NCI-H2081 (cell line): ENCODE data around the gene LPAR1.
"Not testable (repeated sequence)": the region's sequence is repeated elsewhere in the genome, so short reads cannot be mapped to it uniquely, and the experiment has no call there.

ENCODE experiments used
- DNase-seq, 2 experiments: peaks; one replicate each; lab custom pipeline; 2025; lab: John Stamatoyannopoulos, UW

The LPAR1 gene, protein sequence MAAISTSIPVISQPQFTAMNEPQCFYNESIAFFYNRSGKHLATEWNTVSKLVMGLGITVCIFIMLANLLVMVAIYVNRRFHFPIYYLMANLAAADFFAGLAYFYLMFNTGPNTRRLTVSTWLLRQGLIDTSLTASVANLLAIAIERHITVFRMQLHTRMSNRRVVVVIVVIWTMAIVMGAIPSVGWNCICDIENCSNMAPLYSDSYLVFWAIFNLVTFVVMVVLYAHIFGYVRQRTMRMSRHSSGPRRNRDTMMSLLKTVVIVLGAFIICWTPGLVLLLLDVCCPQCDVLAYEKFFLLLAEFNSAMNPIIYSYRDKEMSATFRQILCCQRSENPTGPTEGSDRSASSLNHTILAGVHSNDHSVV

DNA sequence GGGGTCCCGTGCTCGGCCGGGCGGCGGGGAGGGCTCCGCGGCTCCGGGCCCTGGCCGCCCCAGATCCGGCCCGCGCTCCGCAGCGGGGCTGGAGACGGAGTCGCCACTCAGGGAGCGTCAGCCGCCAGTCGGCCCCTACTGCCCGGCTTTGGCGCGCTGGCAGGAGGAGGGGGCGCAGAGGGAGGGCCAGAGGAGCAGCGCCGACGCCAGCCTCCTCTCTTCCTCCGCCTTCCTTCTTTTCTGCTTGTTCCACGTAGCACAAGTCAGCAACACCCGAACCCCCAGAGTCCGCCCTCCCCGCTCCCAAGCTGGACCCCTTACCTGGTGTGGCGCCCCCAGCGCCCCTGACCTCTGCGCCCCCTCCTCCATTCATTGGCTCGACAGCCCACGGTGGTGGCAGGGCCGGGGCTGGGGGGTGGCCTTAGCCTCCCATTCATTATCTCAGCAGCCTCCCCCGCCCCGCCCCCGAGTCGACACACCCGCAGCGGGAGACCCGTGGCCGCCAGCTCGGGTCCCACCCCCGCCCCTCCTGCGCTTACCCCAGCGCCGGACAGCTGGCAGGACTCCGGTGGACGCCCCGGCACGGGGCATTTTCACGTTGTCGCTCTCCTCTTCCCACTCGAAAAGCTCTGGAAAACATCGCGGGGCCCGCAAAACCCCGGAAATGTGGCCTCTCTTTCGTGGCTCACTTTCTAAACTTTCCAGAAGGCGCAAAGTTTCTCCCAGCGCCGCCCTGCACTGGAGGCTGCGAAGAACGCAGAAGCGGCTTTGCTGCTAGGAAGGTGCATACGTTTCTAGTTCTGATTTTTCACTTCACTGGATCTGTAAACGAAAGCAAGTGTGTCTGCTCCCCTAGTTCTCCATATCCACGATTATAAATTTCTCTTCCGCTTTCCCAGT is at the start of gene LPAR1:
LPAR1 (minus strand) TSS at position 140 of the 900 bp plus-strand sequence. CDS start 66,353 bp downstream, outside the sequence.
- DNase-seq = no peak

DNA sequence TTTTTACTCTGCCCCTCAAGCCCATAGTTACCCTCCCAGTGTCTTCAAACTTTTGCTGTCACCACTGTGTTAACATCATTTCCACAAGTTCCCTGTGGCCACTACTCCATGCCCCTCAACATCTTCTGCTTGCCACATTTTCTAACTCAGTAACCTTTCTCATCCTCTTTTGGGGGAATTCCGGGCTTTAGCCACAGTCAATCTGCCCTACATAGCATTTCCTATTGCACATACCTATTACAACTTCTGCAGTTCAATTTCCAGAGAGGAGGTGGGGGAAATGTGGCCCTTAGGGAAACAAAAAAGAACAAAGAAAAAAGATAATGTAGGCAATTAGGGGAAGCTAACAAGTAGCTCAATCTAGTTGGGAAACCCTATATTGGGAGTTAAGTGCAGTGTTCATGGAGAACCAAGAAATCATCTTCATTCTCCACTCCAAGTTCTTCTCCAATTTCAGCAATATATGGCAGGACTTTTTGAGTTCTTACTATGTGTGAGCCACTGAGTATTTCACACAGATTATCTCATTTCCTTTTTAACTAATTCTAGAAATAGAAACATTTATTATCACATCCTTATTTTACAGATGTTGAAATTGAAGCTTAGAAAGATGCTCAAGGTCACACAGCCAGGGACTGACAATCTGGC is 40.2 kb upstream of the LPAR1 start:
- no peak for DNase-seq

DNA sequence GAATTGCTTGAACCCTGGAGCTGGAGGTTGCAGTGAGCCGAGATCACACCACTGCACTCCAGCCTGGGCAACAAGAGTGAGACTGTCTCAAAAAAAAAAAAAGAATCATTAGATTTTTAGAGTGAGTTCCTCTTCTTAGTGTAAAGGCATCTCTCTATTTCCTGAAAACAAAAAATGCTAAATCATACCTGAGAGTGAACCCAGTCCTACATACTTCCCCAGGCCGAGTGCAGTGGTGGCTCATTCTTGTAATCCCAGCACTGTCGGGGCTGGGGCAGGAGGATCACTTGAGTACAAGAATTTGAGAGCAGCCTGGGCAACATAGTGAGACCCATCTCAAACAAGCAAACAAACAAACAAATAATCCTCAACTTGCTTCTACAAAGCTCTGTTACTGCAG is 38.2 kb upstream of the LPAR1 start:
- no peak for DNase-seq

DNA sequence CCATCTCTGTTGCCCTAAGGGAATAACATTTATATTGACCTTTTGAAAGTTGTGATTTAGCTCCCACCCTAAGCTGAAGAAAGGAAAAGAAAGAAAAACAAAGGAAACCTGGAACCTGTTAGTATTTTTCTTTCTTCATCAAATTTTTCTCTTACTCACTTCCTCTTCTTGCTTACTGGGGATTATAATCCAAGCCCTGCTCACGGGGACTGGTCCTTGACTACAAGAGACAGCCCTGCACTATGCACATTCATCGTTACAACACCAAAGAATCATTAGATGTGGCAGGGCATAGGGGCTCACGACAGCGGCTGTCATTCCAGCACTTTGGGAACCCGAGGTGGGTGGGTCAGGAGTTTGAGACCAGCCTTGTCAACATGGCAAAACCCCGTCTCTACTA is 37.8 kb upstream of the LPAR1 start:
- no peak for DNase-seq

DNA sequence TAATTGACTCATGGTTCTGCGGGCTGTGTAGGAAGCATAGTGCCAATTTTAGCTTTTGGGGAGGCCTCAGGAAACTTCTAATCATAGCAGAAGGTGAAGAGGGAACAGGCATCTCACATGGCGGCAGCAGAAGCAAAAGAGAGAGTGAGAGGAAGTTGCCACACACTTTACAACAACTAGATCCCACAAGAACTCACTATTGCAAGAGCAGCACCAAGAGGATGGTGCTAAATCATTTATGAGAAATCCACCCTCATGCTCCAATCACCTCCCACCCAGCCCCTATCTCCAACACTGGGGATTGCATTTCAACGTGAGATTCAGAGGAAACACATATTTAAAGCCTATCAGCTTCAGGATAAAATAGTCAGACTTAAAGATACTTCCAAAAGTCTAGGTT is 36.1 kb upstream of the LPAR1 start:
- DNase-seq = no peak

DNA sequence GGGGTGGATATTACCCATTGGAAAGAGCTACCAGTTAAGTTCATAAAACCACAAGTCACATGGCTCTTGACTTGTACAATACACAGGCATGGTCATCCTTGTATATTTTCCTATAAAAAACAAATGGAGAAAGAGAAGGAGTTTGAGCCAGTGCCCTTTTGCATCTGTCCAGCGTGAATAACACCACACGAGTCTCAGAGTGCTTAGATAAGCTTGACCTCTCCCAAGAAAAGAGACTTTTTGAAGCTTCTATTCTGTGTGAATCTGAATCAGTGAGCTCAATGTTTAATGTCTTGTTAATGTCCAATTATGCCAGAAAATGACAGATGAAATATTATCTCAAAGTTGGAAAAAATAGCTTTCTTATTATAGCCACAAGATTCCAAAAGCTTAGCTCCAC is 30.9 kb upstream of the LPAR1 start:
- no peak for DNase-seq

DNA sequence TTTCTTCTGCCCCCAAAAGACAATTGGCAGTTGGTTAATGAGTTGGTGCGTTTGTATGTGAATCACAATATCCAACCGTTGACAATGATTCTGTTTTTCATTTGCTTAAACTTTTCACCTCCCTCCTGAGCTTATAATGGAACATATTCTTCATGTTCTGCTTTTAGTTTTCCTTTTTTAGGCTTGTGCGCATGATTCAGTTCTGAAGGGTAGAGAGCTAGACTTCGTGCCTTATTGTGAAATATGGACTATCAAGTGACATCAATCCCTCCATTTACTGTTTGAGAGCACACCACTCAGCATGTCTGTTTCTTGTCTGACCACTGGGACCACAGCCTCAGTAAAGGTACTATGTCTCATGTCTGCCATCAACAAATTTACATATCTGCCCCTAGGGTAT is 30.5 kb upstream of the LPAR1 start:
- DNase-seq = no peak

DNA sequence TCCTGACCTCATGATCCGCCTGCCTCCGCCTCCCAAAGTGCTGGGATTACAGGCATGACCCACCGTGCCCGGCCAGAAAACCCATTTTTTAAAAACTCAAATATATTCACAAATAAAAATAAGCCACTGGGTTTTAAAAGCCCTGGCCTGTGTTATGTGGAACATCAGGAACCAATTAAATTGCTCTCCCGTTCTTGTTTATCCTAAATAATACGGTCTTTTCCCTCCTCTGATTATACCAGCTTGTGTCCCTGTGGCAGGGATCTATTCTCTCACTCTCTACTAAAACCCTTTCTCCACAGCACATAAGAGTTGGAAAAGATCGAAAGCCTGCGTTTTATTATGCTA is 30.1 kb upstream of the LPAR1 start:
- DNase-seq = no peak

DNA sequence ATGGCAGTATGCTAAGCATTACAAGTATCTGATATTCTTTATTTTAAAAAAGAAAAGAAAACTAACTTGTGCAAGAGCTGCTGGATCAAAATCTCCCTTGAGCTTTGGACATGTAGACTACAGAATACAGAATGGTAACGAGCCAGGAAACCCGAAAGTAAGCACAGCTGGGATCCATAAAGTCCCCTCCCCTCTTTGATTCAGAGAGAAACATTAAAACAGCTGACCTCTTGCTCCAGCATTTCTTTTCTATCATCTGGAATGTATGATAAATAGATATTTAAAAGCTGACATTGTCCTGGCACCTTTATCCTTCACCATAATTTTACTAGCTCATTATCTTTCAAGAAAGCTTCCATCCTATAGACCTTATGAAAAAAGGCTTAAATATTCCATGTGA is 28.2 kb upstream of the LPAR1 start:
- DNase-seq = no peak

DNA sequence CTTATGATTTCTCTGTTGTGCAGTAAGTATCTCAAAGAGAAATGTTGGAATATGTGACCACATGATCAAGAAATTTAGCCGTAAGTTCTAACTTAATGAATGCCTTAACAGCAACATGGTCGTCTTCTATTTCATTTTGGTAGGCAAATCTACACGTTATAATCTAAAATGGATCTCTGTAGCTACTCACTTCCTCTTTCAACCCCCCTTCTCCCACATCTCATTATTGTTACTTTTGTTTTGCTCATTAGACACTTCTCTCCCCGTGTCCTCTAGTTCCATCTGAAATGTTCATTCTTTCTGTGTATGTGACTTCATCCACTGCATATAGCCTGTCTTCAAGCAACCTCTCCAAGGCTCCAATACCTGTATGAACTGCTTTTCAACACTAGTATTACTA is 27.1 kb upstream of the LPAR1 start:
- DNase-seq = no peak

DNA sequence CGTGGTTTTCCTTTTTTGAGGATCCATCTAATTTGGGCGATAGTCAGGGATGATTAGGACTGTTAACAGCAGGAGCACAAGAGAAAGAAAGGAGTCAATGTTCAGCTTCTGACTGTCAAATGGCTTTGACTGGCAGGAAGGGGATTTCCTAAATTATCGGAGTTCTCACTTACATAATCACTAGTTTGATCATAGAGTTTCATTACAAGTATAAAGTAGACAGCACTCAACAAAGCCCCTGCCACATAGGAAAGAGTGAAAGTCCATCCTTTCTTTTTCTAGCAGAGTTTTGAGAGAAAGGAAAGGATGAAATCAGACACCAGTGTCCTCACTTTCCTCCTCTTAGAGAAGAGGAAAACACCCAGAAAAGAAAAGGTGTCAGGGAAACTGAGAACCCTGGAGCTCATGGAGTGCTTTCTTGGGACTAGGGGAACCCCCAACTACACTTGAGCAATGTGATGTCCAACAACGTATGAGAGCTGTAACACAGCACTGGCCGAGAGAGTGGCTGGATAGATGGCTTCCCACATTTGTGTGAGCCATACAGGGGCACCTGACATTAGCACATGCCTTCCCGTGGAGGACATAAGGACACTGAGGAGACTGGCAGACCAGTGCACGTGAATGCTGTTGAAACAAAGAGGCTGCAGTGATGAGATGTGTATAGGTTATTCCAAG is 26.0 kb upstream of the LPAR1 start:
- no peak for DNase-seq

DNA sequence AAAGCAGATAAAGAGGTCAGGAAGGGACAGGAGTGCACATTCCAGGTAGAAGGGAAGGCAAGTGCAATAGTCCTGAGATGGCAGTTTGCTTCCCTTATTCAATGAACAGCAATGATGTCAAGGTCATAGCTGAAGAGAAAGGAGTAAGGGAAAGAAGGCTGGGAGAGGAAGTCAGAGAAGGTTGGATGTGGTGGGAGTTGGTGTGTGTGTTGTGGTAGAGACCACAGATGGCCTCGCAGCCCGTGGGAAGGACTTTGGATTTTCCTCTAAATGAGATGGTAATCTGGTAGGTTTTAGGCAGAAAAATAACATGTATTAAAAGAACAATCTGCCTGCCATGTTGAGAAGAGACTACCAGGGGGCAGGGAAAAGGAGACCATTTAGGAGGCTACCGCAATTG is 25.1 kb upstream of the LPAR1 start:
- DNase-seq = no peak

DNA sequence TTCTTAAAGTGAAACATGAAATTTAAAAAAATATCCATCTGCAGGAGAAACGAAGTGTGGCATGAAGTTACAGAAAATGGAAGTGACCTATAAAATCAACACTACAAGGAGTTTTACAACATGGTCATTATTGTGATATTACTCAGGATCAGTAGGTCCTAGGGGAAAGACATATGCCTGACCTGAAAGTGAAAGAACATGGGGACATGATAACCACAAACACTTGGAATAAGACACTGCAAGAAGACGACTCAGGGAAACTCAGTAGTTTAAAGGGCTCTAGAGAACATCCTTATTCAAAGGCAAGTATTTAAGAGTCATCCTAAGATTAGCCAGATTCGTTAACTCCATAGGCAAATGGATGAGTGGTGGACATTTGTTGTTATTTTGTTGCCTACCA is 19.9 kb upstream of the LPAR1 start:
- DNase-seq = no peak

DNA sequence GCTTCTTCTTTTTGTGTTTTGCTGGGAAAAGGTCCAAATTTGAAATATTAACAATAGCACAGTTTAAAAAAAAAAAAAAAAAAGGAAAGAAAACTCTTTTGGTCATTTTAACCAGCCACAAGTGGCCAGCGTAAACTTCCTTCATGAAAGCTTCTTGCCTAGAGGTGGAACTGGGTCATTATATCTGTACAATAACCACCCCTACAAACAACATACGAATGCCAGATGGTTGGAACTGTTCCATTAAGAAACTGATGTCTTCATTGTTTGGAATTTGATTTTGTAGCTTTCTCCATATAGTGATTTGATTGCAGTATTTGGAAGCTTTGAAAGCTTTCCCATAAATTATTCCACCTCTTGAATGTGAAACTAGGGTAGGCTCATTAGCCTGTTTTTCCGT is 18.3 kb upstream of the LPAR1 start:
- DNase-seq = no peak

DNA sequence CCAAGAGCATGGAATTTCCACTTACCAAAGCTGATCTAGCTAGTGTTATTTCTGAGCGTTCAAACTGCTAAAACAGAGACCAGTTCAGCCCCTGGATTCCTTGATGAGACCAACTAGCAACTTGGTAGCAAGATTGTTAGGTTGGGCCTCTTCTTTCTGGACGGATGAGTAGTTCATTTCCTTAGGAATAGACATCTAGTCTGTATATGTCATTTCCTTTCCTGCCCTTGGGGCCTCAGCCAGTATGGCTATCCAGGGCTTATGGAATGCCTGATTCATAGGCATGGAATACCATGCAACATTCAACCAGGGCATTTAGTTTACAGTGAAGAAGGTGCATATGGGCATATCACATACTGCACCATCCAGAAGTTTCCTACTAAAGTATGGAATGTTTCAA is 14.5 kb upstream of the LPAR1 start:
- no peak for DNase-seq

DNA sequence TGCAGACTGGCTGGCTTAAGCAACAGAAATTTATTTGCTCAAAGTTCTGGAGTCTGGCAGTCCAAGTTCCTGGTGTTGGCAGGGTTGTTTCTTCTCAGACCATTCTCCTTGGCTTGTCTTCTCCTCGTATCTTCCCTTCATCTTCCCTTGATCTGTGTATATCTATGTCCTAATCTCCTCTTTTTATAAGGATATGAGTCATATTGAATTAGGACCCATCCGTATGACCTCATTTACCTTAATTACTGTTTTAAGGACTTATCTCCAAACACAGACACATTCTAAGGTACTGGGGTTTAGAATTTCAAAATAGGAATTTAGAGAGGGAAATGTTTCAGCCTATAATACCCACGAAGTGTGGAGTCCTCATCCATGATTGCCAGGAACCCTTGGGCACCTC is 13.1 kb upstream of the LPAR1 start:
- DNase-seq = no peak

DNA sequence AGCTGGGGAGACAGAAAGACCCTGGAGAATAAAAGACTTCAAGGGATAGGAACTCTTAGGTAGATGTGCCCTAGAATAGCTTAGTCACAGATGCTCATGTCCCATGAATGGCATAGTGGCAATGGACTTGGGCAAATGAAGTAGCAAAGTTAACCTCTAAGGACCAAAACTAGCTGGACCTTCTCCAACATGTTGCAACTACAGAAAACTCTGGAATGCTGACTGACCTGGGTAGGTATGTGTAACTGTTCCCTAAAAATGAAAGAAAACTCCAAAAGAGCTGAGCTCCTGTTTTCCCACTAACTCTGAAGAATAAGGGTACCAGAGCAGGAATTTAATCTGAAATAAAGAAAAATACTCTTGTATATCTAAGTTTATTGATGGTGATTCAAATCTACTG is 12.5 kb upstream of the LPAR1 start:
- DNase-seq = no peak

DNA sequence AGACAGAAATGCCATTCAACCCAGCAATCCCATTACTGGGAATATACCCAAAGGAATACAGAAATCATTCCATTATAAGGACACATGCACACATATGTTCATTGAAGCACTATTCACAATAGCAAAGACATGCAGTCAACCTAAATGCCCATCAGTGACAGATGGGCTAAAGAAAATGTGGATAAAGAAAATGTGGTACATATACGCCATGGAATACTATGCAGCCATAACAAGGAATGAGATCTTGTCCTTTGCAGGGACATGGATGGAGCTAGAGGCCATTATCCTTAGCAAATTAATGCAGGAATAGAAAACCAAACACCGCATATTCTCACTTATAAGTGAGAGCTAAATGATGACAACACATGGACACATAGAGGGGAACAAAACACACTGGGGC is 9.0 kb upstream of the LPAR1 start:
- not testable (repeated sequence) for DNase-seq

DNA sequence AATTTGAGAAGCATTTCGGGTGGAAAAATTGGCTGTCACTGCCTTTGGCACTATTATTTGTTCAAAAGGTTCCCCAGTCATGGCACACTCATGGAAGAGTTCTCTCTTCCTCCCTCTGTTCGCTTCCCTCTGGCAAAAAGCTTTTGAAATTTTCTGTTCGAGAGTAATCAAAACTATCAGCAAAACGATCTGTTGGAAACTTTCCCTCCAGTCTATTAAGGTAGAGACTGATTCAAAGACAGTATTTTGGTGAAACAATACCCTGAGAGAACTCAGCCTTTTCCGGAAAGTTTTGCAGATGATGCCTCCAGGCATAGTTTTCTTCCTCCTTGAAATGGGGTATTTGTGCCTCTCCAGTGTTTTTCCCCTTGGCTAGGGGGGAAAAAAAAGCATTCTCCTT is 3.6 kb upstream of the LPAR1 start:
- no peak for DNase-seq

DNA sequence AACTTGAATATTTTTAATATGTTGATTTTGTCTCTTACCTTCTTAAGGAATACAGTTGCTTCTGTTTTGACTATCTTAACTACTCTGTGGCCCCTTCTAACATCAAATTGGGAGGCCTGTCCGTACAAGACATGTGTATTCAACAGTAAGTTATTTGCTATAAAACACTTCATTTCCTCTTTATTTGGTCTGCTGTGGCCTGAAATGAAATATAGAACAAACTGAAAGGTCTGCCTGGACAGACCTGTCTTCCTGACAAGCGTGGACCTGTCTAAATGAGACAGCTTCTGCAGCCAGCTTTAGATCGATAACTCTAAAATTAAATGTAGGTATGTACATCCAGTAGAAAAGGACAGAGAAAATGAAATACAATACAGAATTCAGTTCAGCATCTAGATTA is 2.2 kb upstream of the LPAR1 start:
- no peak for DNase-seq

DNA sequence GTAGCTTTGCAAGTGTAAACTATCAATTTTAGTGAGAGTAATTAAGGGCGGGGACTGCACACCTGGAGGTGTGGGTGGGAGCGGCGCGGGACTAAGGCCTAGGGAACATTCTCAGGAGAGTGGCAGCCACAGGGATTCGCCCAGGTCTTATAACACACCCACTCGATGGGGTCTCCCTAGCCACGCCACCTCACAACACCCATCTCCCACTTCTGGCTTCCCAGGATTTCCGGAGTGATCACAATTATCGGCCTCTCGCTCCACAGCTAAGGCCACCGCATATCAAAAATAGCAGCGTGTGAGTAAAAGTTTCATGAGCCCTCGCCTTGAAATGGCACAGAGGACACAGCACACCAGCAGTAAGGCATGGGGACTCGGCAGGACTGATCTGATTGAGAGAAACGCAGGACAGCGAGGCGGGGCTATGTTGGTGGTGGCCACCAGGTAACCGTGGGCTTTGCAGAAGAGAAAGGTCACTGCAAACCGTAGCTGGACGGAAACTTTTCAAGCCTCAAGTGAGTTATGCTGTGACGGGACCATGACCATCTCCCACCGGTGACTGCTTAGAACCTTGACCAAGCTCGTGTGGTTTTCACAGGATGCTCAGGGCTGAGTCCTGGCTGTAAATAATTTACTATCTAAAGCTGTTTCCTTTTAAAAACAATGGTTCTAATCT is 1.1 kb upstream of the LPAR1 start:
- no peak for DNase-seq
